GM19099 (cell line): Measurements from ENCODE around the gene AASDH.

Experiments
- POLR2A ChIP-seq: IDR thresholded peaks from 3 replicates; pipeline ENCODE4 v1.6.1; 2011; ENCODE audit warnings: low read depth; ENCODE audit not compliant: insufficient read length; ENCODE audit errors: extremely low read depth

Gene AASDH

DNA sequence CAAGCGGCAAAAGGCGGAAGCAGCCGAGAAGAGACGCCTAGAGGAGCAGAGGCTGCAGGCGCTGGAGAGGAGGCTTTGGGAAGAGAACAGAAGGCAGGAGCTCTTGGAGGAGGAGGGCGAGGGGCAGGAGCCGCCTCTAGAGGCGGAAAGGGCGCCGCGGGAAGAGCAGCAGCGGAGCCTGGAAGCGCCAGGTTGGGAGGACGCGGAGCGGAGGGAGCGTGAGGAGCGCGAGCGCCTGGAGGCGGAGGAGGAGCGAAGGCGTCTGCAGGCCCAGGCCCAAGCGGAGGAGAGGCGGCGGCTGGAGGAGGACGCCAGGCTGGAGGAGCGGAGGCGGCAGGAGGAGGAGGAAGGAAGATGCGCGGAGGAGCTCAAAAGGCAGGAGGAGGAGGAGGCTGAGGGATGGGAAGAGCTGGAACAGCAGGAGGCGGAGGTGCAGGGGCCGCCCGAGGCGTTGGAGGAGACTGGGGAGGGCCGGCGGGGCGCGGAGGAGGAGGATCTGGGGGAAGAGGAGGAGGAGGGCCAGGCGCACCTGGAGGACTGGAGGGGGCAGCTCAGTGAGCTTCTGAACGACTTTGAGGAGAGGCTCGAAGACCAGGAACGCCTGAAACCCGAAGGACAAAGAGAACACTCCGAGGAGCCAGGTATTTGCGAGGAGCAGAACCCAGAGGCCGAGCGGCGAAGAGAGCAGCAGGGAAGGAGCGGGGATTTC lies 72.9 kb downstream of the AASDH start:
- no peak for TF ChIP-seq POLR2A

GRCh38 chr4:56313132-56313531 lies 74.2 kb downstream of the AASDH start:
- TF ChIP-seq POLR2A = no peak

DNA sequence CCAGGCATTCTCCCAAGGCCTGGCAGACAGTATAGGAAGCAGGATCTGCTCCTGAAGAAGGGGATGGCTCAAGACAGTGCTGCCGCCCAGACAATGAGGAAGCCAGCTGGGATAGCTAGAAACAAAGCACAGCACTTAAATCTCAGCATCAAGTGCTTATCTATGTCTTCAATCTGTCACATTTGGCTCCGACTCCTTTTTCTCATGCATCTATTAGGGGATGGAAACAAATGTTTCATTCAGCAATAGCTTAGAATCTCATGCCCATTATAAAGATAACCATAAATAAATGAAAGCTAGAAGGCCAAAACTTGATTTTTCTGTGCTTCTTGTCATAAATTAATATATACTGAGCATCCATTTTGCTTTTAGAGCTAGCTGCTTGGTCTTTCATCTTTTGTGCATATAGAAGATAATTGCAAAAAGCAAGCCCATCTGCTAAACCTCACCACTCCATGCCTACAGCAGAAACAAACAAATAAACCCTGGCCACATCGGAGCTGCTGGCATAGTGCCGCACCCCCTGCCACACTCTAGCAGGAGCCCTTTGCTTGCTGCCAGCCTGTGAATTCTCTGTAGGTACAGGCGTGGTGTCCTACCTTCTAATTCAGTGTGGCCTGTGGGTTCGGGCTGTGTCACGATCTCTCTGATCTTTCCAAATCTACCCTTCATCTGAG lies 75.9 kb downstream of the AASDH start:
- TF ChIP-seq POLR2A = no peak

- TF ChIP-seq POLR2A = no peak
Observed at GRCh38 chr4:56310401-56311125, 76.7 kb downstream of the AASDH start.

- TF ChIP-seq POLR2A = no peak
Observed at GRCh38 chr4:56308384-56308783, 78.9 kb downstream of the AASDH start.

GRCh38 chr4:56307423-56307822 lies 79.9 kb downstream of the AASDH start:
- no peak for TF ChIP-seq POLR2A

DNA sequence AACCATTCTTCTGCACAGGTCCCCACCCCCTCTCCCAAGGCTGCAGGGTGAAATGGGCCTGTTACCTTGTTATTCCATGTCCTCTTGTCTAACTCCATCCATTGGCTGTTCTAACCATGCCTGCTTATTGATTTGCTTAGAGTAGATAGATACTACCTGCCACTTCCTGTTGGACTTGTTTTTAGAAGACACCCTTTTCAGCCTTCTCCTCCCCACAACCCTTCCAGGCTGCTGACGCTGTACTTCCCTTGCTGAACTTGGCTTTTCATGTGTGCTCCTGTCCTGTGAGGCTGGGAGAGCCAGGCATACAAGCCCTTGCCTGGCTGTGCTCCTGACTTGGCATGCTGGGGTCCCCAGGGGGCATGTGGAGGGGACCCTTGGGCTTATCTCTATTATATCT lies 81.9 kb downstream of the AASDH start:
- no peak for TF ChIP-seq POLR2A

GRCh38 chr4:56303921-56304320 lies 83.4 kb downstream of the AASDH start:
- no peak for TF ChIP-seq POLR2A

DNA sequence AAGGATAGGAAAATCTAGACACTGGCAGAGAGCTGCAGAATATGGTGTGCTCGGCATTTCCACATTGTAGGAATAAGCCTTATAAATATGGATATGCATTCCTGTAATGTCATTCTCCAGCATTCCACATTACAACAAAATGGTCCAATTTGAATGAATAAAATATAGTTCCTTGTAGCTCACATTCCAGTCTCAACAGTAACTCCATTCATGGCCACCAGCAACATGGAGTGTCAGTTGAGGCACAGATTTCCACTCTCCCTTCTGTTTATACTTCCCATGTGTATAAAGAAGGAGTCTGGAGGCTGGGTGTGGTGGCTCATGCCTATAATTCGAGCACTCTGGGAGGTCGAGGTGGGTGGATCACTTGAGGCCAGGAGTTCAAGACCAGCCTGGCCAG lies 84.5 kb downstream of the AASDH start:
- no peak for TF ChIP-seq POLR2A

- no peak for TF ChIP-seq POLR2A
Observed at GRCh38 chr4:56301997-56302496, 85.2 kb downstream of the AASDH start.

DNA sequence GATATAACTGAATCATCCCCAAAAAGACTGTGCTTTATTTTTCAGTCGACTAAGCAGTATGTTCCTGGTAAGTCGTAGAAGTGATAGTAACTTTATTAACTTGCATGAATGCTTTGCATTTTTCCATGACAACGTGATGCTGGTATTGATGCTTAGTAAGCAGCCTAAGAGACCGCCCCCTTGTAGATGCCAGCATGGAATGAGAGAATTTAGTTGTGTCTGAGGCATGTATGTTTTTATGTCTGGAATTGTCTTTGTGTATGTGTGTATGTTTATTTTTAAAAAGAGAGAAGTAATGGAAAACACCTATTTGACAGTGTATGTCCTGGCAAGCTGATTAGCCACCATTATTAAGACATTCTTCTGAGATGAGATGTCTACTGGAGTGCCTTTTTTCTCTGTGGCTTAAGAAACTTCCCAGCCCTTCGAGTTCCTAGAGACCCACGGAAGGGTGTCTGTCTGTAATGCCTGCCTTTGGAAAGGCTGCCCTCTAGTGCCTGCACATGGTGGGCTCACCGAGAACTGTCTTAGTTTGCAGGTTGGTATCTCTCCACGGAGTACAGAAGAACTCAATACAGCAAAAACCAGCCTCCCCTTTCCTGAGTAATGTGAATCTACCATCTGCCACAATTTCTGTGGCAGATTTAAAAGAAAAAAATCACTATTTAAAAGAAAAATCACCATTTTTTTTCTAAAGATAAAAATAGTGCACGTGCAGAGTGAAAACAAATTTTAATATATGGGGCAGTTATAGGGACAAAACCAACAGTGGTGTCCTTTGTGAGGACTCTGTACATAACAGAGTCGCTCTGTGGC lies 85.9 kb downstream of the AASDH start:
- TF ChIP-seq POLR2A = no peak

- TF ChIP-seq POLR2A = no peak
Observed at GRCh38 chr4:56298236-56298635, 89.1 kb downstream of the AASDH start.

DNA sequence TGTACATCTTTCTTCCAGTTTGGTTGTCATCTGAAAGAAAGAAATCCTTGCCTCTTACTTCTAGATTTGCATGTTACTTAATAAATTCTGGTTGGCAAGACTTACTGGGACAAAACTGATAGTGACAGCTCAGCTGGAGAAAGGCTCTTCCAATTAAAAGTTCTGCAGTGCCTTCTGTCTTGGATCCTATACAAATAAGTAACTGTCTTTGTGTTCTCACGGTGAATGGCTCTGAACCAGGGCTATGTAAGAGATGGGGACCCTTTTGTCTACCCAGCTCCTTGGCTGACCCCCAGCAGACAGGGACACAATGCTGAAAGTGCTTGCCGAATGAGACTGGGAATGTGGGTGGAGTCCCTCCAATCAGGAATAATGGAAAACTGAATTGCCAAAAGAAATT lies 89.5 kb downstream of the AASDH start:
- TF ChIP-seq POLR2A = no peak

DNA sequence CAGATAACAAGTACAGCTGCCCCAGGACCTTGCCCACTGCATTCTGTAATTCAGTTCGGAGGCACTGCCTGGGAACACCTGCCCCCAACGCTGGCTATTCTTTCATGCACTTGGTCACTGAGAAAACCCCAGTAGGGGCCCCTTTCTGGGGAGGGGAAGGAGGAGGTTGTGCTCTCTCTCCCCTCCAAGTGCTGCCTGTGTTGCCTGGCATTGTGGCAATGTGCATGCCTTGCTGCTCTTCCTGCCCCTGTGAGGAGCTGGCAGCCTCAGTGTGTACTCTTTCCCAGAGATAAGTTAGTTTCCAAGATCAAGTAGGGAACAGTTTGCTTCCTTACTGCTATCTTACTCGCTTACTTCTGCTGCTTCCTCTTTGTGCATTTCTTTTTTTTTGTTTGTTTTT lies 90.8 kb downstream of the AASDH start:
- no peak for TF ChIP-seq POLR2A

GRCh38 chr4:56293121-56293520 lies 94.2 kb downstream of the AASDH start:
- TF ChIP-seq POLR2A = no peak

GRCh38 chr4:56289934-56290333 lies 97.4 kb downstream of the AASDH start:
- no peak for TF ChIP-seq POLR2A

DNA sequence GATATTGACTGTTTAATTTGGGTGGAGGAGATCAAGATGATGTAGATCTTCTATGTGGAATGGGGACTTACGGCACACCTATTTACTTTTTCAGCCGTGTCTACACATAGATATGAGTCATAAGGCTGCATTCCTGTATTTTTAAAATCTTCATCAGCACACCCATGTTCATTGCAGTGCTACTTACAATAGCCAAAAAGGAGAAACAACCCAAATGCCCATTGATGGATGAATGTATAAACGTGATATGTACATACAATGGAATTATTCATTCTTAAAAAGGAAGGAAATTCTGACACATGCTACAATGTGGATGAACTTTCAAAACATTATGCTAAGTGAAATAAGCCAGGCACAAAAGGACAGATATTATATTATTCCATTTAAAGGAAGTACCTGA lies 98.6 kb downstream of the AASDH start:
- TF ChIP-seq POLR2A = no peak
